Measurements from ENCODE around the gene BMP2K. TPM values are rescaled to one million over a fixed set of nuclear protein-coding genes. Genes with fewer than 3 reads are reported as not detected.

The BMP2K gene
- total RNA-seq, 6 experiments from 2014 or later = 32.3 to 53.5 (median 43.0) TPM

- Mint-ChIP-seq H3K9me3 (no peaks in the 10 kb centered on the region), H3K36me3 (ENCODE audit: low read depth) (no peaks in the 10 kb centered on the region), H3K27ac (no peak overlapping the region), H3K27me3 (ENCODE audit: insufficient read depth) (peaks cover 2% of the 10 kb centered on the region; the same call in 1 of the 2 replicates), H3K4me1 (ENCODE audit: low read depth) (no peaks in the 10 kb centered on the region), H3K4me3 (no peak overlapping the region)
- no peak for DNase-seq
- TF ChIP-seq CTCF (IDR thresholded peaks at IDR 0.05) = no peak
Observed at GRCh38 chr4:78953231-78953630, 177.1 kb downstream of the BMP2K start.

- no peak for DNase-seq
- Mint-ChIP-seq H3K27me3 (ENCODE audit: insufficient read depth) (peaks cover 2% of the 10 kb centered on the region; the same call in 1 of the 2 replicates), H3K27ac (no peak overlapping the region), H3K4me1 (ENCODE audit: low read depth) (peaks cover under 1% of the 10 kb centered on the region), H3K36me3 (ENCODE audit: low read depth) (no peaks in the 10 kb centered on the region), H3K4me3 (no peak overlapping the region), H3K9me3 (no peaks in the 10 kb centered on the region)
- TF ChIP-seq CTCF (IDR thresholded peaks at IDR 0.05) = peak; percentile 61
Observed at GRCh38 chr4:78953769-78954666, 177.9 kb downstream of the BMP2K start.

- Mint-ChIP-seq H3K27me3 (ENCODE audit: insufficient read depth) (peaks cover 4% of the 10 kb centered on the region), H3K4me1 (ENCODE audit: low read depth) (peaks cover 6% of the 10 kb centered on the region), H3K9me3 (no peaks in the 10 kb centered on the region), H3K27ac (no peak overlapping the region), H3K36me3 (ENCODE audit: low read depth) (no peaks in the 10 kb centered on the region), H3K4me3 (no peak overlapping the region)
- no peak for DNase-seq
- no peak; the same call in 1 of the 2 replicates for TF ChIP-seq CTCF (IDR thresholded peaks at IDR 0.05)
Observed at GRCh38 chr4:78956975-78957374, 180.8 kb downstream of the BMP2K start.

- Mint-ChIP-seq H3K4me1 (ENCODE audit: low read depth) (peaks cover 6% of the 10 kb centered on the region), H3K4me3 (no peak overlapping the region), H3K9me3 (no peaks in the 10 kb centered on the region), H3K27ac (no peak overlapping the region), H3K36me3 (ENCODE audit: low read depth) (no peaks in the 10 kb centered on the region), H3K27me3 (ENCODE audit: insufficient read depth) (peaks cover 7% of the 10 kb centered on the region)
- TF ChIP-seq CTCF (IDR thresholded peaks at IDR 0.05) = no peak
- no peak for DNase-seq
Observed at GRCh38 chr4:78960926-78961325, 184.8 kb downstream of the BMP2K start.

Small RNA genes within 50 kb of the gene (microRNA-seq; reads per million reads assigned to microRNA genes)
- gene MIR5096 = not detected

Other genes starting within 250 kb of the BMP2K start
- 1 to 10 TPM; 1.5 to 3.0 (median 1.6) TPM for gene ANXA3, start 224.6 kb upstream of the BMP2K start, total RNA-seq (2021; fragmentation: NEBNext Ultra II Directional; extraction: Animal tissue kit (Norgen Biotek cat#: 25700))
- 10 to 100 TPM; 18.1 to 26.3 (median 22.1) TPM for gene PAQR3, start 163.1 kb downstream of the BMP2K start, total RNA-seq (2021; fragmentation: NEBNext Ultra II Directional; extraction: Animal tissue kit (Norgen Biotek cat#: 25700))

All from HFFc6 (cell line).